Retina (tissue), 1 donor: ENCODE results near the gene LAMB1.
A peak's percentile ranks its signal among the peaks of the same experiment; 100 is the strongest.
"Not testable (repeated sequence)": the region's sequence is repeated elsewhere in the genome, so short reads cannot be mapped to it uniquely, and the experiment has no call there.

Experiments used
- DNase-seq: peaks from one replicate; pipeline ENCODE4 v3.0.0-alpha.2; 2016

LAMB1 gene

DNA sequence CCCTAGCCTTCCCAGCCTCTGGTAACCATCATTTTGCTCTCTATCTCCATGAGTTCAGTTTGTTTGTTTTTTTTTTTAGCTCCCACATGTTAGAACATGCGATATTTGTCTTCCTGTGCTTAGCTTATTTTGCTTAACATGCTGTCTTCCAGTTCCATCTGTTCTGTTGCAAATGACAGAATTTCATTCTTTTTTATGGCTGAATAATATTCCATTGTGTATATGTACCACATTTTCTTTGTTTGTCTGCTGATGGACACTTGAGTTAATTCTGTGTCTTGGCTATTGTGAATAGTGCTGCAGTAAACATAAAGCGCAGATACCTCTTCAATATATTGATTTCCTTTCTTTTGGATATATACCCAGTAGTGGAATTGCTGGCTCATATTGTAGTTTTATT, 91.0 kb downstream of the LAMB1 start:
- no peak for DNase-seq

DNA sequence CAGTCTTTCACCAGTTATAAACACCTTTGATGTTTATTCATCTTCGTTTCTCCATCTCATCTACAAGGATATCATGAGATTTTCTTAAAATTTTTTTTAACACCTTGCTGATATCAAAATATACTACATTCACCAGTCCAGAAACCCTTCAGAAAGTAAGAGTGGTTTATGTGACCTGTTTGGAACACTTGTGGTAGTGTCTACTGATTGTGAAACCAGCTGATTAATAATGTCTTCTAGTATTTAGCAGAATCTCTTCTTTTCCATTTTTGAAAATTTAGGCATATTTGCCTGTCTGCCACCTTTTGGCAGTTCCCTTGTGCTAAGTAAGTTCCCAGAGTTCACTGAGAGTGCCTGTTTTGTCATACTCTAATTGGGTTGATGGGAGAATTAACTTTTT, 93.5 kb downstream of the LAMB1 start:
- no peak for DNase-seq

GRCh38 chr7:107907790-107908189, 95.2 kb downstream of the LAMB1 start:
- no peak for DNase-seq

GRCh38 chr7:107902381-107902780, 100.6 kb downstream of the LAMB1 start:
- DNase-seq = no peak

- no peak for DNase-seq
Observed at GRCh38 chr7:107900496-107901015, 102.4 kb downstream of the LAMB1 start.

- DNase-seq = no peak
Observed at GRCh38 chr7:107898997-107899594, 103.9 kb downstream of the LAMB1 start.

GRCh38 chr7:107892367-107892741, 110.6 kb downstream of the LAMB1 start:
- not testable (repeated sequence) for DNase-seq

GRCh38 chr7:107891636-107892366, 111.2 kb downstream of the LAMB1 start:
- DNase-seq = peak; percentile 3

DNA sequence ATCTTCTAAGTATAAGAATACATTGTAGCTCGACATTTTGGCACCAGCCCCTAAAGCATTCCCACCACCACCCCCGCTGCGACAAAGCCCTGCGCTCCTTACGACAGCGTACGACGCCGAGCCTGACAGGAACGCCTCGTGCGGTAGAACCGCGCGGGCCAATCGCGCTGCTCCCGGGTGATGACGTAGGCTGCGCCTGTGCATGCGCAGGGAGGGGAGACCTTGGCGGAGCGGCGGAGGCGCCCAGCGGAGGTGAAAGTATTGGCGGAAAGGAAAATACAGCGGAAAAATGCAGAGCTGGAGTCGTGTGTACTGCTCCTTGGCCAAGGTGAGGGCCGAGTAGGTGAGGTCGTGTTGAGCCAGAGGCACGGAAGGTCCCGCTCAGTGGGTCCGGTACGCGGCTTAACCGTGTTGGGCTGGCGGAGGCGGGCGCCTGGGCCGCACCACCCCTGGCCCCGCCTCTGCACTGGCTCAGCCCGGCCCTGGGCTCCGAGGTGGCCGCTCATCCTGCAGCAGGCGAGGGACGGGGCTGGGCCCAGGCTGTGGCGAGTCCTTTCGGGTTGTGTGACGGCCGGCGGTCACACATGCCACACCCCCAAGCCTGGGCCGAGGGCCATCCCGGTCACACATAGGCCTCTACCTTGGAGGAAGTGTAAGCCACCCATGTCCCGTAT, 111.9 kb downstream of the LAMB1 start, which contains the start of gene DLD:
Gene DLD, plus strand, starts transcription at position 222 of the 674 bp plus-strand sequence. Its CDS starts 68 bp downstream, at position 290.
- peak; percentile 95 for DNase-seq

- DNase-seq = no peak
Observed at GRCh38 chr7:107890493-107890961, 112.4 kb downstream of the LAMB1 start.

DNA sequence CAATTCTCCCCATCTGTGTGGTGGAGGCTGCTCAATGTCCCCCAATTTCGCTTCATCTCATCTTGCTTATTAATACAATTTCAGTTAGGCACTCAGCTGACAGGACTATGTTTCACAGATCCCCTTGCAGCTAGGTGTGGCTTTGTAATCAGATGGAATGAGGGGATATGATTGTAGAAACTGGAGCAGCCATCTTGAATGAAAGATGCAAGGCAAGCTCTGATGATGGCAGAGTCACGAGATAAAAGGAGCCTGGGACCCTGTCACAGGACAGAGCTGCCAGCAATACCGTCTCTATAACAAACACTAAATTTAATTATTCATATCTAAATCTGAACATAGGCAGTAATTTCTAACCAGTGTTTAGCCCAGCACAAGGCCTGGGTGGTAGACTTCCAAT, 113.0 kb downstream of the LAMB1 start:
- DNase-seq = no peak

GRCh38 chr7:107887827-107888226, 115.1 kb downstream of the LAMB1 start:
- not testable (repeated sequence) for DNase-seq

GRCh38 chr7:107884066-107884818, 118.7 kb downstream of the LAMB1 start:
- DNase-seq = no peak

- DNase-seq = no peak
Observed at GRCh38 chr7:107882766-107883165, 120.2 kb downstream of the LAMB1 start.

DNA sequence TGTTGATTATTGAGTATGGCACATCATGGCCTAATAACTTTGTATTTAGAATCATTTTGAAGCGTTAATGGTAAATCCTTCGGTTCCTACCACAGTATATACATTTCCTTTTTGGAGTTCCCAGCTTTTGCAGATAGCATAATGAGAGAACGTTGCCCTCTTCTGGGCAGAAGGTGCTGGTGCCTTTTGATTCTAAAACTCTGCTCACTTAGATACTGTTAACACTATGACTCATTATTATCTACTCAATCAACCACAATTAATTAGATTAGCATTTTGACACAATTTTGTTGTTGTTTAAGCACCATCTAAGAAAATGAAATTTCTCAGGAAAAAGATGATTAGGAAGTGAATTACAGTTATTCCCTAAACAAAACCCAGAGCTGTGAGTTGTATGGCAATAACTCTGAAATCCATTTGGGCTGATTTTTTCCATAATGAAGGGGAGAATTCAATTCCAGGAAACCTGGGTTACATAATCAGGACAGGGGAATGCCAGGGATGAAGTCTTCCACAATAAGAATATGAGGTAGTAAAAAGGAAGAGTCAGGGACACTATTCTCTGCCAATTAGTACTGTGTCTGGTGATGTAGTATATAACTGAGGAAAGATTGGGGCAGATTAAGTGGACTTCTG, 123.4 kb downstream of the LAMB1 start:
- DNase-seq = peak; percentile 36

DNA sequence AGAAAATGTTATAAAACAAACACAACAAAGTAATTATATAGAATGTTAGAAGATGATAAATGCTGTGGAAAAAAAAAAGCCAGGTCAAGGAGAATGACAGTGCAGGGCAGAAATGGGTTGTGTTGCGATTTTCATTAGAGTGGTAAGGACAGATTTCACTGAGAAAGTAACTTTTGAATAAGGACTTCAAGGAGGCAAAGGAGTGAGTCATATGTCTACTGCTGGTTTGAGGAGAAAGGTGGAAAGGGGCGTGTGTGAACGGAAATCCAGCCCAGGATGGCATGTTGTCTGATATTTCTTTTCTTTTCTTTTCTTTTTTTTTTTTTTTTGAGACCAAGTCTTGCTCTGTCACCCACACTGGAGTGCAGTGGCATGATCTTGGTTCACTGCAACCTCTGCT, 124.3 kb downstream of the LAMB1 start:
- no peak for DNase-seq

GRCh38 chr7:107877731-107878382, 125.1 kb downstream of the LAMB1 start:
- DNase-seq = no peak

DNA sequence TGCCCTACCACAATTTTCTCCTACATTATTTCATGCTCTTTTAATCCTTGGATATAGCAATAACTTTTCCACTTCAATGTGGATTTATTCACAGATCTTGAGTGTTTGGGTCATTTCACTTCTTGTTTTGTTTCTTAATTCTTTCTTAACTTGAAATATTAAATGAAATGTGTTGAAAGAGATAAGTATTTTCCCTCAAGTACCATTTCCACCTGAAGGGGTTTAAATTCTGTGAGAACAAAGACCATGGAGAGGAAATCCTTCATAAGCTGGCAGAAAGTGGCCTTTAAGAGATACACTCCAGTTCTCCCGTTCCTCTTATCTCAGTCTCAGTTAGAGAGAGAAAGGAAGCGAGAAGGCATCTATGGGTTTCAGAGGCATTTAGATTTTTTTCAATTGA, 126.0 kb downstream of the LAMB1 start:
- DNase-seq = no peak

GRCh38 chr7:107874605-107875446, 128.1 kb downstream of the LAMB1 start:
- peak; percentile 62 for DNase-seq

DNA sequence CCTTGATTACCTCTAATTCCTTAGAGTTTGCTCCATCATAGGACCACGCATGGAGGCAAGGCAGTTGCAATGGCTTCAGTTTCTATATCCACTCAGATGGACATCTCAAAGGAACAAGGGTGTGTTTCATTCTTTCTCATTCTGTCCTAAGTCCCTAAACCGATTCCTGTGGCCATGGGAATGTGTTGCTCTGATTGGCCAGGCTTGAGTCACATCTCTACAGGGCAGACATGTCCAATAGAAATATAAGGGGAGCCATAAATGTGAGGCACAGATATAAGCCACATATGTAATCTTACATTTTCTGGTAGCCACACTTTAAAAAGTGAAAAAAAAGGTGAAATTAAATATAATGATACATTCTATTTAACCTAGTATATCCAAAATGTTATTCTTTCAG, 128.8 kb downstream of the LAMB1 start:
- DNase-seq = no peak
